Memory B cell (primary cell): ENCODE results near the gene B4GALT2.

Experiments used
- ATAC-seq: fragments of 150-1000 bp; cut with Tn5 transposase; 2 replicates; pipeline ENCODE4 v1.10.0; 2021; ENCODE audit warnings: low read depth, mild to moderate bottlenecking, moderate library complexity
- DNase-seq, 2 donors: peaks; one replicate each; pipeline ENCODE4 v3.0.0; 2022; ENCODE audit warnings: low spot score in 2 of 2
- H3K27ac Mint-ChIP-seq: one replicate; pipeline ENCODE4 v1.8.0; 2022; ENCODE audit warnings: mild to moderate bottlenecking, moderate library complexity, mixed read lengths
- H3K27me3 Mint-ChIP-seq: one replicate; pipeline ENCODE4 v1.8.0; 2022; ENCODE audit warnings: mixed read lengths
- H3K36me3 Mint-ChIP-seq: one replicate; pipeline ENCODE4 v1.8.0; 2022; ENCODE audit warnings: mild to moderate bottlenecking, mixed read lengths
- H3K4me1 Mint-ChIP-seq: one replicate; pipeline ENCODE4 v1.8.0; 2022; ENCODE audit warnings: mixed read lengths
- H3K4me3 Mint-ChIP-seq: one replicate; pipeline ENCODE4 v1.8.0; 2022; ENCODE audit warnings: mild to moderate bottlenecking, moderate library complexity, mixed read lengths
- H3K9me3 Mint-ChIP-seq: one replicate; pipeline ENCODE4 v1.8.0; 2022; ENCODE audit warnings: mixed read lengths

B4GALT2 gene

GRCh38 chr1:43970502-43970901 lies 8.5 kb upstream of the B4GALT2 start:
- ATAC-seq: no peak
- no peak overlapping the region for H3K27ac Mint-ChIP-seq

GRCh38 chr1:43970911-43971310 lies 8.1 kb upstream of the B4GALT2 start:
- H3K27ac Mint-ChIP-seq: no peak overlapping the region
- no peak for DNase-seq

More at GRCh38 chr1:43970502-43970901, 8.5 kb upstream of the B4GALT2 start:
- Mint-ChIP-seq H3K27me3 (no peaks in the 10 kb centered on the region), H3K9me3 (no peaks in the 10 kb centered on the region), H3K4me1 (peaks cover 23% of the 10 kb centered on the region), H3K4me3 (peak overlapping the region; percentile 96), H3K36me3 (no peaks in the 10 kb centered on the region)
- DNase-seq: no peak

GRCh38 chr1:43971336-43971980 lies 7.6 kb upstream of the B4GALT2 start:
- no peaks in the 10 kb centered on the region for H3K27me3 Mint-ChIP-seq
- H3K36me3 Mint-ChIP-seq: peaks cover 3% of the 10 kb centered on the region
- no peak for DNase-seq
- peak overlapping the region; percentile 96 for H3K4me3 Mint-ChIP-seq
- ATAC-seq: no peak
- H3K9me3 Mint-ChIP-seq: no peaks in the 10 kb centered on the region
- H3K4me1 Mint-ChIP-seq: peaks cover 31% of the 10 kb centered on the region
- H3K27ac Mint-ChIP-seq: no peak overlapping the region

More at GRCh38 chr1:43970911-43971310, 8.1 kb upstream of the B4GALT2 start:
- Mint-ChIP-seq H3K36me3 (no peaks in the 10 kb centered on the region), H3K27me3 (no peaks in the 10 kb centered on the region), H3K9me3 (no peaks in the 10 kb centered on the region), H3K4me1 (peaks cover 27% of the 10 kb centered on the region), H3K4me3 (peak overlapping the region; percentile 96)
- no peak for ATAC-seq

- peak overlapping the region; percentile 96 for H3K4me3 Mint-ChIP-seq
- no peaks in the 10 kb centered on the region for H3K9me3 Mint-ChIP-seq
- H3K27me3 Mint-ChIP-seq: no peaks in the 10 kb centered on the region
- H3K27ac Mint-ChIP-seq: peak overlapping the region; percentile 91
- peaks cover 19% of the 10 kb centered on the region for H3K36me3 Mint-ChIP-seq
- DNase-seq (no peak), ATAC-seq (no peak)
- H3K4me1 Mint-ChIP-seq: peaks cover 53% of the 10 kb centered on the region
Measured at GRCh38 chr1:43973981-43974442, 5.0 kb upstream of the B4GALT2 start.

GRCh38 chr1:43974443-43975248 lies 4.4 kb upstream of the B4GALT2 start, which contains the start of gene ATP6V0B:
Gene ATP6V0B, plus strand, starts transcription at chr1:43974960. Its CDS starts 81 bp downstream, at chr1:43975041.
- peaks cover 48% of the 10 kb centered on the region for H3K4me1 Mint-ChIP-seq
- no peaks in the 10 kb centered on the region for H3K9me3 Mint-ChIP-seq
- ATAC-seq (peak; percentile 76), DNase-seq (peak; percentile 85 to 86)
- no peaks in the 10 kb centered on the region for H3K27me3 Mint-ChIP-seq
- H3K27ac Mint-ChIP-seq: peak within 1 kb of the TSS; percentile 91
- H3K36me3 Mint-ChIP-seq: peaks cover 19% of the 10 kb centered on the region
- H3K4me3 Mint-ChIP-seq: peak within 1 kb of the TSS; percentile 96

- Mint-ChIP-seq H3K9me3 (no peaks in the 10 kb centered on the region), H3K36me3 (peaks cover 19% of the 10 kb centered on the region), H3K4me1 (peaks cover 47% of the 10 kb centered on the region), H3K27ac (peak overlapping the region; percentile 91), H3K27me3 (no peaks in the 10 kb centered on the region), H3K4me3 (peak overlapping the region; percentile 96)
- peak; percentile 23 for ATAC-seq
- DNase-seq: no peak
Measured at GRCh38 chr1:43975249-43975961, 3.6 kb upstream of the B4GALT2 start.

- DNase-seq (no peak), ATAC-seq (no peak)
- Mint-ChIP-seq H3K36me3 (peaks cover 19% of the 10 kb centered on the region), H3K27me3 (no peaks in the 10 kb centered on the region), H3K9me3 (no peaks in the 10 kb centered on the region), H3K4me1 (peaks cover 46% of the 10 kb centered on the region), H3K27ac (peak overlapping the region; percentile 91), H3K4me3 (peak overlapping the region; percentile 96)
Measured at GRCh38 chr1:43976045-43976444, 3.0 kb upstream of the B4GALT2 start.

- DNase-seq (no peak), ATAC-seq (no peak)
- Mint-ChIP-seq H3K36me3 (peaks cover 19% of the 10 kb centered on the region), H3K27ac (peak overlapping the region; percentile 19), H3K9me3 (no peaks in the 10 kb centered on the region), H3K4me1 (peaks cover 46% of the 10 kb centered on the region), H3K4me3 (peak overlapping the region; percentile 6), H3K27me3 (no peaks in the 10 kb centered on the region)
Measured at GRCh38 chr1:43976890-43977289, 2.1 kb upstream of the B4GALT2 start.

GRCh38 chr1:43977376-43978263 lies 1.4 kb upstream of the B4GALT2 start:
- H3K27ac Mint-ChIP-seq: peak overlapping the region; percentile 19
- no peaks in the 10 kb centered on the region for H3K9me3 Mint-ChIP-seq
- H3K4me1 Mint-ChIP-seq: peaks cover 46% of the 10 kb centered on the region
- ATAC-seq (no peak), DNase-seq (no peak)
- H3K4me3 Mint-ChIP-seq: peak overlapping the region; percentile 40
- peaks cover 19% of the 10 kb centered on the region for H3K36me3 Mint-ChIP-seq
- H3K27me3 Mint-ChIP-seq: no peaks in the 10 kb centered on the region

- H3K36me3 Mint-ChIP-seq: peaks cover 19% of the 10 kb centered on the region
- no peaks in the 10 kb centered on the region for H3K27me3 Mint-ChIP-seq
- H3K4me3 Mint-ChIP-seq: peak overlapping the region; percentile 70
- no peak overlapping the region for H3K27ac Mint-ChIP-seq
- H3K4me1 Mint-ChIP-seq: peaks cover 46% of the 10 kb centered on the region
- no peaks in the 10 kb centered on the region for H3K9me3 Mint-ChIP-seq
- no peak for DNase-seq
- ATAC-seq: no peak
Measured at GRCh38 chr1:43978264-43978550, 803 bp upstream of the B4GALT2 start.

- Mint-ChIP-seq H3K9me3 (no peaks in the 10 kb centered on the region), H3K4me3 (no peak overlapping the region), H3K27ac (no peak overlapping the region), H3K36me3 (peaks cover 19% of the 10 kb centered on the region), H3K4me1 (peaks cover 39% of the 10 kb centered on the region), H3K27me3 (no peaks in the 10 kb centered on the region)
- no peak for ATAC-seq
- no peak for DNase-seq
Measured at GRCh38 chr1:43979261-43979527, 184 bp downstream of the B4GALT2 start.

- H3K27me3 Mint-ChIP-seq: no peaks in the 10 kb centered on the region
- peaks cover 37% of the 10 kb centered on the region for H3K4me1 Mint-ChIP-seq
- ATAC-seq (no peak), DNase-seq (no peak)
- H3K4me3 Mint-ChIP-seq: peak overlapping the region; percentile 85
- H3K27ac Mint-ChIP-seq: no peak overlapping the region
- peaks cover 19% of the 10 kb centered on the region for H3K36me3 Mint-ChIP-seq
- H3K9me3 Mint-ChIP-seq: no peaks in the 10 kb centered on the region
Measured at GRCh38 chr1:43979528-43980254, 681 bp downstream of the B4GALT2 start.
